Keratinocyte (primary cell): ENCODE data around the gene GSN. TPM values are rescaled to one million over a fixed set of nuclear protein-coding genes. Genes with fewer than 3 reads are reported as not detected.

ENCODE experiments used
- DNase-seq: peaks from one replicate; pipeline ENCODE4 v3.0.0-alpha.2; 2011; ENCODE audit warnings: low read depth, missing footprints, low spot score
- FAIRE-seq: peaks from 2 replicates; lab custom pipeline; 2011; peaks lifted over from hg19 to GRCh38; lab: Jason Lieb, UNC
- H2AFZ ChIP-seq: 2 replicates; pipeline ENCODE4 v1.6.0; 2012; ENCODE audit warnings: low read length, control low read depth, inconsistent platforms; ENCODE audit not compliant: control insufficient read depth
- H3K27ac ChIP-seq: 2 replicates; pipeline ENCODE4 v1.5.1; 2011; ENCODE audit warnings: low read length; ENCODE audit not compliant: control insufficient read depth, insufficient read depth
- H3K27me3 ChIP-seq: 3 replicates; pipeline ENCODE4 v1.6.0; 2011; ENCODE audit warnings: low read length; ENCODE audit not compliant: control insufficient read depth, insufficient read depth; ENCODE audit errors: extremely low read depth
- H3K36me3 ChIP-seq, 2 experiments: 2 replicates in 1 of 2; 3 replicates in 1 of 2; pipeline ENCODE4 v1.5.1; 2011; ENCODE audit warnings: low read length in 2 of 2, mild to moderate bottlenecking in 1 of 2; ENCODE audit not compliant: control insufficient read depth in 2 of 2, insufficient read depth in 2 of 2; ENCODE audit errors: extremely low read depth in 1 of 2
- H3K4me1 ChIP-seq: 3 replicates; pipeline ENCODE4 v1.5.1; 2011; ENCODE audit warnings: low read length; ENCODE audit not compliant: control insufficient read depth, insufficient read depth; ENCODE audit errors: extremely low read depth
- H3K4me2 ChIP-seq: 3 replicates; pipeline ENCODE4 v1.6.0; 2011; ENCODE audit warnings: low read depth, low read length; ENCODE audit not compliant: control insufficient read depth, insufficient read depth; ENCODE audit errors: extremely low read depth
- H3K4me3 ChIP-seq, 3 experiments: fragments of 200-600 bp in 1 of 3; sonication (generic) in 1 of 3; 2 replicates in 2 of 3; 3 replicates in 1 of 3; pipeline ENCODE4 v1.5.1; 2011 to 2016; ENCODE audit warnings: low read length in 3 of 3, mild to moderate bottlenecking in 3 of 3, control low read depth in 2 of 3, inconsistent platforms in 1 of 3, low read depth in 1 of 3, mixed read lengths in 1 of 3, mixed run types in 1 of 3, moderate library complexity in 1 of 3; ENCODE audit not compliant: control insufficient read depth in 2 of 3, insufficient read depth in 2 of 3; ENCODE audit errors: extremely low read depth in 1 of 3
- H3K79me2 ChIP-seq: 2 replicates; pipeline ENCODE4 v1.6.0; 2012; ENCODE audit warnings: low read length; ENCODE audit not compliant: control insufficient read depth, insufficient read depth
- H3K9ac ChIP-seq: 3 replicates; pipeline ENCODE4 v1.6.0; 2011; ENCODE audit warnings: low read length; ENCODE audit not compliant: control insufficient read depth, insufficient read depth; ENCODE audit errors: extremely low read depth
- H3K9me1 ChIP-seq: 3 replicates; pipeline ENCODE4 v1.6.0; 2011; ENCODE audit warnings: low read length; ENCODE audit not compliant: control insufficient read depth, insufficient read depth; ENCODE audit errors: extremely low read depth
- H3K9me3 ChIP-seq: 2 replicates; pipeline ENCODE4 v1.5.1; 2012; ENCODE audit warnings: low read depth, low read length; ENCODE audit not compliant: control insufficient read depth
- H4K20me1 ChIP-seq: 3 replicates; pipeline ENCODE4 v1.6.0; 2011; ENCODE audit warnings: low read length; ENCODE audit not compliant: control insufficient read depth, insufficient read depth; ENCODE audit errors: extremely low read depth
- CTCF ChIP-seq, 3 experiments: IDR thresholded peaks in 1 of 3; conservative IDR thresholded peaks in 1 of 3; optimal IDR thresholded peaks in 1 of 3; 2 replicates in 2 of 3; 3 replicates in 1 of 3; pipeline versions ENCODE3 to v1.5.1; 2011; ENCODE audit warnings: low read length in 3 of 3, mild to moderate bottlenecking in 3 of 3, moderate library complexity in 2 of 3, control low read depth in 1 of 3, inconsistent platforms in 1 of 3; ENCODE audit not compliant: insufficient read depth in 2 of 3; ENCODE audit errors: extremely low read depth in 1 of 3
- EZH2 ChIP-seq: IDR thresholded peaks from one replicate; pipeline ENCODE4 v1.6.1; 2012; ENCODE audit warnings: inconsistent platforms, mild to moderate bottlenecking, low read length, moderate library complexity
- dilution Hi-C: fragments of 300-500 bp; cut with MboI; formaldehyde crosslinking; loops from one replicate; pipeline ENCODE4 v1.7.0; 2020; ENCODE audit warnings: low sequenced_read_pairs; ENCODE audit not compliant: extremely low pct_ligation_motif_present
- polyA plus RNA-seq, 5 experiments: library from polyadenylated mRNA; depleted of rRNA in 3 of 5; stranded (reverse) in 3 of 5; stranded (forward) in 1 of 5; unstranded in 1 of 5; fragments of >200 nt; gene quantifications; 1 replicate in 1 of 5; 2 replicates in 3 of 5; 3 replicates in 1 of 5; pipeline versions ENCODE4 v1.2.1 to v1.2.3, GENCODE V29; 2011 to 2012; ENCODE audit warnings: missing spikeins in 2 of 5, low read depth in 1 of 5, low replicate concordance in 1 of 5

GSN gene
- polyA plus RNA-seq, 1 donor (not counting 4 experiments of a cell fraction or from before 2014, with no cell fraction given) = 166 TPM

GRCh38 chr9:121303456-121304451 is 35.8 kb downstream of the GSN start:
- Histone ChIP-seq H3K4me3 (no peak overlapping the region), H3K79me2 (no peaks in the 10 kb centered on the region), H2AFZ (no peak overlapping the region), H3K4me2 (no peak overlapping the region), H3K27ac (no peak overlapping the region), H3K9me3 (no peaks in the 10 kb centered on the region), H3K27me3 (no peaks in the 10 kb centered on the region), H4K20me1 (no peaks in the 10 kb centered on the region), H3K36me3 (peaks cover 11 to 45% of the 10 kb centered on the region in 2 experiments), H3K4me1 (peaks cover 6% of the 10 kb centered on the region), H3K9ac (no peak overlapping the region), H3K9me1 (no peaks in the 10 kb centered on the region)
- DNase-seq (no peak), FAIRE-seq (no peak)
- TF ChIP-seq CTCF (optimal IDR thresholded peaks at IDR 0.05 in 1 of 3, IDR thresholded peaks at IDR 0.05 in 1 of 3, conservative IDR thresholded peaks at IDR 0.05 in 1 of 3; ENCODE audit: extremely low read depth in 1 of 3, insufficient read depth in 2 of 3, low read length in 3 of 3) (no peak), EZH2 (no peak)
- dilution Hi-C loops = no loop called here

GRCh38 chr9:121304707-121305106 is 36.7 kb downstream of the GSN start:
- no peaks in the 10 kb centered on the region for H4K20me1 ChIP-seq
- no peak overlapping the region for H3K4me2 ChIP-seq
- TF ChIP-seq EZH2 (no peak), CTCF (optimal IDR thresholded peaks at IDR 0.05 in 1 of 3, IDR thresholded peaks at IDR 0.05 in 1 of 3, conservative IDR thresholded peaks at IDR 0.05 in 1 of 3; ENCODE audit: extremely low read depth in 1 of 3, insufficient read depth in 2 of 3, low read length in 3 of 3) (no peak)
- DNase-seq (no peak), FAIRE-seq (no peak)
- no peak overlapping the region for H3K27ac ChIP-seq
- H3K9ac ChIP-seq = no peak overlapping the region
- no peaks in the 10 kb centered on the region for H3K9me1 ChIP-seq
- no peaks in the 10 kb centered on the region for H3K79me2 ChIP-seq
- no peaks in the 10 kb centered on the region for H3K9me3 ChIP-seq
- no peaks in the 10 kb centered on the region for H3K27me3 ChIP-seq
- no peak overlapping the region for H3K4me3 ChIP-seq
- H3K4me1 ChIP-seq = no peaks in the 10 kb centered on the region
- no peak overlapping the region for H2AFZ ChIP-seq
- H3K36me3 ChIP-seq = peaks cover 11 to 45% of the 10 kb centered on the region in 2 experiments
- dilution Hi-C loops = no loop called here
